PFSK-1 (cell line): ENCODE measurements around the gene TMEM72.

ENCODE experiments used
- POLR2AphosphoS5 ChIP-seq: IDR thresholded peaks from 2 replicates; pipeline ENCODE4 v1.6.1; 2012; ENCODE audit warnings: low read depth, mild to moderate bottlenecking, control low read depth, low read length, moderate library complexity
- SIN3A ChIP-seq: IDR thresholded peaks from 2 replicates; pipeline ENCODE4 v1.6.1; 2012; ENCODE audit warnings: mild to moderate bottlenecking, low read length, moderate library complexity, borderline replicate concordance; ENCODE audit not compliant: insufficient read depth

DNA sequence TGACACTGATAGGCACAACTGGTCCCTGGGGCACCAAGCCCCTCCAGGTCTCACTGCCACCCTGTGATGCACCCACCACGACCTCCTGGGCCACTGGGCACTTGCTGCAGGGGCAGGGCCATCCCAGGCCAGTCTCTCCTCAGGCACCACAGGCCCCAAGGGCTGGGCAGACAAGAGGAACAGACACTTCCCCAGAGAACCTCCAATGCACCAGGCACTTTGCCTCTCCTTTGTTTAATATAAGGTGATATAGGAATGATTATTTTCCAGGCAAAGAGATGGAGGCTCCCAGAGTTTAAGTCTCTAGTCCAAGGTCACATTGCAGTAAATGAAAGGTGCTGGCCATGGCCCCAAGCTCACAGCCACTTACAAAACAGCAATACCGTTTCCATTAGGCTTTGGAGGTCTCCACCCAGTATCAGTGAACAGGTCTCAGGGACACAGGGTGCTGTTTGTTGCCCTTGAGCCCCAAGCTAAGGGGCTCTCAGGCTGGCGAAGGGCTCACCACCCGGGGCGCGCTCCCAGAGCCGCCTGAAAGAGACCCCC is 63.0 kb downstream of the TMEM72 start:
- TF ChIP-seq POLR2AphosphoS5 = no peak
- no peak for TF ChIP-seq SIN3A
